ENCODE measurements around the gene FBXL16. TPM values are rescaled to one million over a fixed set of nuclear protein-coding genes. Genes with fewer than 3 reads are reported as not detected.

The FBXL16 gene
- total RNA-seq, 1 donor from 2014 or later: 8.0 TPM

- intact Hi-C loops (cut with micrococcal nuclease): loop anchor here (1.0 to 5.0 kb wide), 4 partner anchors 22 to 391 kb away; no protein-coding TSS in a partner anchor
Observed at GRCh38 chr16:711548-712320, 6.1 kb upstream of the FBXL16 start.

DNA sequence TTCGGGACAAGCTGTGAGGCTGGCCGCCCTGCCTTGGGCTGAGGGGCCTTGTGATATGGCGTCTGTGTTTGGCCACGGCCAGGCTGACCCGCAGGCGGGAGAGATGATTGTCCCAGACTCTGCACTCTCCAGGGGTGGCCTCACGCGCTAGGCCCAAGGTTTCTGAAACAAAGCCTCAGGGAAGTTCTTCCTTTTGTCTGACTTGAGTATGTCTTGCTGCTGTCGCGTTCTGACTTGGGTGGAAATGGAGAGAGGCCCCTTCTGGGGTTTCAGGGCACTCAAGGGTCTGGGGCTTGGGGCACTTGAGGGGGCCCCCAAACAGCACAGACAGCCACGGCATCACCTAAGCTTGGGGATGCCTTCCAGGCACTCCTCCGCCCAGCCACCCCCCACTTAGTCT lies 5.5 kb upstream of the FBXL16 start:
- intact Hi-C loops (cut with micrococcal nuclease): loop anchor here (1.0 to 5.0 kb wide), 3 partner anchors 22 to 346 kb away; no protein-coding TSS in a partner anchor

DNA sequence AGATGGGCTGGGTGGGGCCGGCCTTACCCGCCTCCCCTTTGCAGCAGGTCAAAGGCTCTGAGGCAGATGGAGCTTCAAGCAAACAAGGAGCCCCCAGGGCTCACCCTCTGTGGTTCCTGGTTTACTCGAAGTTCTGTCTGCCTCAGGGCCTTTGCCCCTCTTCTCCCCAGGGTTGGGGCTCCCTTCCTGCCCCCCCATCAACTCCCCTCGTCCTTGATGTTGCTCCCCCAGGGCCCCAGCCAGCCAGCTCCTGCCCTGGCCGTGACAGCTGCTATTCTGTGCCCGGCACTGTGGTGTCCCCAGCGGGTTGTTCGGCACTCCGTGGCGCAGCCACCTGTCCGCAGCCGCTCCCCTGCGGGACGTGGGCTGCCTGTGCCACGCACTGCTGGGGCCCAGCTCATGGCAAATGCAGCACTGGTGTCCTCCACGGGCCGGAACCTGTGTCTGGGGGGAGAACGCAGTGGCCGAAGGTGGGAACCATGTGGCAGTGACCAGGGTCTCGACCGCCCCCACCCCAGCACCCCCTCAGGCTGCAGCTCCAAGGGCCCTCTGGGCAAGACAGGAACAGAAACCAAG lies 5.0 kb upstream of the FBXL16 start:
- intact Hi-C loops (cut with micrococcal nuclease): loop anchor here (1.0 to 5.0 kb wide), 3 partner anchors 23 to 347 kb away; no protein-coding TSS in a partner anchor

DNA sequence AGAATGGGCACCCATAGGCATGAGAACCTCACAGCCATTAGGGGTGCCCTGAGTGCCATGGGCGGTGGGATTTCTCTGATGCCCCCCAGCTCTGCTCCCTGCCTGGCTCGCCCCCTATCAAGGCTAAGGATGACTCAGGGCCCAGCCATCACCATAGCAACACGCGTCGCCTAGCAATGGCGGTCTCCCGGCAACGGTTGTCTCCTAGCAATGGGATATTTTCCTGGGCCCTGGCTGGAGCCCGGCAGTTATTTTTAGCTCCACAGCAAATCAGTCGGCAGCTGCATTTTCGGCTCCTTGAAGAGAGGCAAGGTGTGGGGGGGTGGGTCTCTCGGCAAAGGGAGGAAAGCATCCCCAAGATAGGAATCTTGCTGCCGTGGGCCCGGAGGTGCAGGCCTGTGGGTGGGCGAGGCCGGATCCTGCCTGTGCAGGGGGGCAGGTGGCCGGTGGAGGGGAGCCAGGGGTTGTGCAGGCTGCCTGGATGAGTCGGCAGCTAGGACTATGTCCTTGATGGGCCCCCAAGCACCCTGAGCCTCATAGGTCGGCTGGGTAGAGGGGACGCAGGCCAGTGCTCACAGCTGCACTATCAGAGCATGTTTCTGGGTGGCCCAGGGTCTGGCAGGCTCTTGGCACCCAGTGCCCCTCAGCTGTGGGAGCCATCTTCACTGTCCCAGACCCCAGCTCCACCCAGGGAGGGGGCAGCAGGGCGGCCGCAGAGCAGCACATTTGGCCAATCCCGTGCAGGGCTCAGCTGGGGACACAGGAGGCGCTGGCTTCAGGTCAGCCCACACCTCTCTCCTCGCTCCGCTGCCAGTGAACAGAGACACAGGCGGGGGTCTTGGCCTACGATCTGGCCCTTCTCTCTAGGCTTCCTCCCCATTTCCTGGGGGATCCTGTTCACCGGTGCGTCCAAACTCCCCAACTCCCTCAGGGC lies 4.2 kb upstream of the FBXL16 start:
- intact Hi-C loops (cut with micrococcal nuclease): loop anchor here (5.0 kb wide), 1 partner anchor 347 kb away; no protein-coding TSS in a partner anchor

- intact Hi-C loops (cut with micrococcal nuclease): no loop called here
Observed at GRCh38 chr16:708959-709358, 3.4 kb upstream of the FBXL16 start.

DNA sequence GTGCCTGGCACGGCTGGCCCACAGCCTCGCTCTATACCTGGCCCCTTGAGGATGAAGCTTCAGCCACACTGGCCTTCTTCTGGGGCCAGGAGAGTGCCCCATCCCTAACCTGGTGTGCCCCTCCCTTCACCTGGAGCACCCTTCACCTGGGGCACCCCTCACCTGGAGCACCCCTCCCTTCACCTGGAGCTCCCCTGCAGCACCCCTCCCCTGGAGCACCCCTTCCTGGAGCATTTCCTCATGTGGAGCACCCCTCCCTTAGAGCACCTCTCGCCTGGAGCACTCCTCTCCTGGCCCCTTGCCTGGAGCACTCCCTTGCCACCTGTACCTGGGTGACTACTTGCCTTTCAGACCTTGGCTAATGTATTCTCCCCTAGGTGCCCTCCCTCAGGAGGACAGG lies 2.4 kb upstream of the FBXL16 start:
- intact Hi-C loops (cut with micrococcal nuclease): no loop called here

DNA sequence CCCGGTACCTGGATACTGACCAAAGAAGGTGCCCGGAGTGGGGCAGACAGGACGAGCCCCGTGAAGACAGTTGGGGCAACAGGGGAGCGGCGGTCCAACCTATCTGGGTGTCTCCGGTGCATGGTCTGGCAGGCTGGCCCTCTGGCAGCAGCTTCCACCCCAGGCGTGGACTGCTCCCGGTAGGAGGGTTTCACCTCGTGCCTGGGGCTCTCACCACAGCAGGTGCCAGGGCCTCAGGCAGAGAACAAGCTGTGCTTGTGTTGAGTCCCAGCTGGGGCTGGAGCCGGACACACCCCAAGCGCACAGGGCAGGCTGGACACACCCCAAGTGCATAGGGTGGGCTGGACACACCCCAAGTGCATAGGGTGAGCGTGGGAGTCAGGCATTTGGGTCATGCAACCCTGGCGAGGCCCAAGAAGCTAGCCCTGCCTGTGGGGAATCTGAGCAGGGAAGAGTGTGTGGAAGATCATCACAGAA lies 1.5 kb upstream of the FBXL16 start:
- intact Hi-C loops (cut with micrococcal nuclease): no loop called here

GRCh38 chr16:706189-707061 lies 824 bp upstream of the FBXL16 start:
- intact Hi-C loops (cut with micrococcal nuclease): no loop called here

GRCh38 chr16:704552-705380 lies 835 bp downstream of the FBXL16 start:
- intact Hi-C loops (cut with micrococcal nuclease): no loop called here

- intact Hi-C loops (cut with micrococcal nuclease): no loop called here
Observed at GRCh38 chr16:704047-704446, 1.6 kb downstream of the FBXL16 start.

DNA sequence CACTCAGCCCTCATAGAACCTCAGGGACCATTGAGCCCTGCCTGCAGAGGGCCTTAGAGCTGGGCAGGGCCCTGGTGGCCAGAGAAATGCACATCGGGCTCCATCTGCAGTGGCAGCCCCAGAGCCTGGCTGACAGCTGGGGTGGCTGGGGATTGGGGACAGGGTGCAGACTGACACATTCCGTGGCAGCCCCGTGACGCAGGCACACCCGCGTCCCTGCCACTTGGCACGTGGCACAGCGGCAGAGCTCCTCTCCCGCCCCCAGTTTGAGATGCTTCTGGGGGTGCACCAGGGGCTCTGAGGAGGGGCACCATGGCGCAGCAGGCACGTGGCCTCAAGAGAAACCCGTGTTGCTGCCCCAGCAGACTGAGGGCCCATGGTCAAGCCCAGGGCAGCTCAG lies 2.2 kb downstream of the FBXL16 start:
- intact Hi-C loops (cut with micrococcal nuclease): no loop called here

DNA sequence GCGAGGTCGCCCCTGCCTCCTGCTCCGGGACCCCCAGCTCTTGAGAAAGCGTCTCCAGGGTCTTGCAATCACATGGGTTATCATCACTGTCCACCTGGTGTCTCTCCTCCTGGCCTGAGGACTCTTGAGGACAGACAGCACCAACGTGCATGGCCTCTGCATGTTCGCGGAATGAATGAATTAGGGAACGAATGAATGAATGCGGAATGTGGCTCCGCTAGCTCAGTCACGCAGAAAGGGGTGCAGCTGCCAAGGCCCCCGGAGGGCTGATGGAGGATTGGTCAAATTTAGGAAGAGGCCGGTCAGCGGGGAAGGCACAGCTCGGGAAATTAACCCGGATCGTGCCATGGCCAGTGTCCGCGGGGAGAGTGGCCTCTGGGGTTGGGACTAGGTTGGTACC lies 3.3 kb downstream of the FBXL16 start:
- intact Hi-C loops (cut with micrococcal nuclease): no loop called here

DNA sequence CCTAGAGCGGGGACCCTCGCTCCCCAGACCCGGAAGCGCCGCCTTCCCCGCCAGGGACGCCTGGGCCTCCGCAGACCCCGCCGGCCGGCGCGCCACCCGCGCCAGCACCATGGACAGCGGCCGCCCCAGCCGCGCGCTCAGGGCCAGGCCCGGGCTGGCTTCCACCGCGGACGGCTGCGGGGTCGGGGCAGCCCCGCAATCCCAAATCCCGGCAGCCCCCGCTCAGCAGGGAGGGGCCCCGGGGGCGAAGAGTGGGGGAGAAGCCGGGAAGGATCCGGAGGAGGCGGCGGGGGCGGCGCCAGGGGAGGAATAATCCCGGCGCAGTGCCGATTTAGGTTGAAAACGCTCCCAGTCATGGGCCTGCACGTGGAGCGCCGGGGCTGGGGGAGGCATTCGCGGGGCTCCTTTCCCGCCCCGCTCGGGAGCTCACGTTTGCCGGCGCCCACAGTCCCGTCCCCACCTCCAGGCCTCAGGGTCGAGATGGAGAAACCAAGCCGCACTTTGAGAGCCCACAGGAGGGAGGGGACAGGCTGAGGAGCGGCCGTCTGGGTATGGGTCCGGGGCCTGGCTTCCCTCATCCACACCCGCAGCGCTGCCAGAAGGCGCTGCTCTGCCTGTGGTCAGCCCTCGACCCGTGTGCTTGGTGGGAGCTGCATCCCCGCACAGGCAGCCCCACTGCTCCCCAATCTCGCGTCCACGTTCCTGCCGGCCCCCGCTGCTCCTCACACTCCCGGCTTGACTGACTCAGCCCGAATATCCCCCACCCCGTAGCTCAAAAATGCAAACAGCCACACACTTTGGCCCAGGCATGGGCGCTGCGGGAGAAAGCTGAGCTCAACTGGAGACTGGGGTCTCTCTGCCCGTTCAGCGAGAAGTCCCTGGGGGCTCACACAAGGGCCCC lies 4.7 kb downstream of the FBXL16 start:
- intact Hi-C loops (cut with micrococcal nuclease): no loop called here

GRCh38 chr16:698911-699671 lies 6.5 kb downstream of the FBXL16 start:
- intact Hi-C loops (cut with micrococcal nuclease): no loop called here

DNA sequence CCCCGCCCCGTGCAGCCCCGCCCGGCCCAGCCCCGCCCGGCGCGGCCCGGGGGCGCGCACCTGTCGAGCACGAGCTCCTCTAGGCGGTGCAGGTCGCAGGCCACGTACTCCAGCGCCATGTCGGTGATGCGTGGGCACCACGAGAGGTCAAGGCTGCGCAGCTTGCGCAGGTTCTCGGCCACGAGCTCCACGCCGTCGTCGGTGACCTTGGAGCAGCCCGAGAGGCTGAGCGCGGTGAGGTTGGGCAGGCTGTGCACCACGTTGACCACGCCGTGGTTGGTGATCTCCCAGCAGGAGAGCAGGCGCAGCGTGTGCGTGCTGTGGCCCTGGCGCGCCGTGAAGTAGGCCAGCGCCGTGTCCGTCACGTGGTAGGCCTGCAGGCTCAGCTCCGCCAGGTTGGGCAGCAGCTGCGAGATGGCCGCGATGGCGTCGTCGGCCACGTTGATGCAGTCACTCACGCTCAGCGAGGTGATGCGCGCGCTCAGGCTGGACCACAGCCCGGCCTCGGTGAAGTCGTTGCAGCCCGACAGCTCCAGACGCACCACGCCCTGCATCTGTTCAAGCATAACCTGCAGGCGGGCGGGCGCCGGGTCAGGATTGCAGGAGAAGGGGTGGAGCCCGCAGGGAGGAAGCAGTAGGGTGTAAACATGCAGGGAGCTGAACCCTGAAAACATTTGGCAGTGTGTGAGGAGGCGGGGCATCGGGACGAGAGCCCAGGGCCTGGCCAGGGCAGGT lies 10.1 kb downstream of the FBXL16 start:
- intact Hi-C loops (cut with micrococcal nuclease): loop anchor here (1.0 kb wide), 1 partner anchor 11 kb away; the partner anchor contains the start of gene JMJD8

DNA sequence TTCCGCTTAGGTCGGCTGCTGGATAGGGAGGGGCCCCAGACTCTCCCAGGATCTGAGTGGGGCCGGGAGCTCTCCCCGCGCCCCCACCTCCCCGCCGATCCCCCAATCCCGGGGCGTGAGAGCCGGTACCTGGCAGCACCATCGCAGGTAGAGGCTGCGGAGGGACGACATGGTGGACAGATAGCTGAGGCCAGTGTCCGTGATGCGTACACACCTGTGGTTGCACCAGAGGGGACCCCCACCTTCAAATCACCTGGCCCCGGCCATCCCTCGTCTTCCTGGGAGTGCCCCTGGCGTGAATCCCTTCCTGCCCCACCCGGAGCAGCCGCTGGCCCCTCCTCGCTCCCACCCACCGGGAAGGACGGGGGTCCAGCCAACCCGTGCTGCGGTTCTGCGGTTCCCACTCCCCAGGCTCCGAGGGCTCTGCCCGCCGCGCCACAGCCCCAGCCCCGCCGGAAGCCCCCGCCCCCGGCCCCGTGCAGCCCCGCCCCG lies 10.7 kb downstream of the FBXL16 start:
- intact Hi-C loops (cut with micrococcal nuclease): loop anchor here (1.0 kb wide), 1 partner anchor 11 kb away; the partner anchor contains the start of gene JMJD8

Measured in T-helper 1 cell treated with Interleukin-12 subunit alpha and Interleukin-12 subunit beta and Interleukin-4 antibody, amounts not matched to agents 30 ng/mL and 1 ng/mL, for 36 hours (primary cell).